HepG2 (cell line): Measurements from ENCODE around the gene DNAJA2. TPM values are rescaled to one million over a fixed set of nuclear protein-coding genes. Genes with fewer than 3 reads are reported as not detected.

Source experiments
- ATF1 ChIP-seq: IDR thresholded peaks from 2 replicates; pipeline ENCODE4 v1.6.1; 2016; ENCODE audit warnings: mild to moderate bottlenecking, control low read depth
- ATF2 ChIP-seq: sonication (generic); formaldehyde crosslinking; IDR thresholded peaks from 2 replicates; pipeline ENCODE4 v1.4.0; 2020; ENCODE audit warnings: missing genetic modification reagents
- CHD4 ChIP-seq: fragments of 200-600 bp; sonication (generic); IDR thresholded peaks from 2 replicates; pipeline ENCODE4 v1.7.0; 2017; ENCODE audit warnings: mild to moderate bottlenecking, low read length, borderline replicate concordance
- DNMT1 ChIP-seq: sonication (generic); formaldehyde crosslinking; IDR thresholded peaks from 2 replicates; pipeline ENCODE4 v1.5.1; 2020; ENCODE audit warnings: mild to moderate bottlenecking, missing genetic modification reagents
- GABPA ChIP-seq, 2 experiments: IDR thresholded peaks; 2 replicates each; pipeline ENCODE4 v1.6.1; 2011 to 2016; ENCODE audit warnings: low read depth in 2 of 2, low read length in 1 of 2, missing biosample characterization in 1 of 2, missing genetic modification characterization in 1 of 2
- GATAD2A ChIP-seq: IDR thresholded peaks from 2 replicates; pipeline ENCODE4 v1.6.1; 2016
- ISX ChIP-seq: sonication (generic); formaldehyde crosslinking; conservative IDR thresholded peaks from 2 replicates; pipeline ENCODE4 v1.5.0; 2020; ENCODE audit warnings: missing genetic modification reagents
- KAT8 ChIP-seq: IDR thresholded peaks from 2 replicates; pipeline ENCODE4 v1.6.1; 2016; ENCODE audit warnings: missing genetic modification reagents, missing compliant biosample characterization
- NFIB ChIP-seq: sonication (generic); formaldehyde crosslinking; IDR thresholded peaks from 2 replicates; pipeline ENCODE4 v1.9.0; 2021; ENCODE audit warnings: missing genetic modification reagents, mild to moderate bottlenecking, borderline replicate concordance
- POGZ ChIP-seq: sonication (generic); formaldehyde crosslinking; IDR thresholded peaks from 2 replicates; pipeline ENCODE4 v1.4.0; 2020; ENCODE audit warnings: mild to moderate bottlenecking, missing genetic modification reagents
- RBFOX2 ChIP-seq: fragments of 200-400 bp; formaldehyde crosslinking; IDR thresholded peaks from 2 replicates; pipeline ENCODE4 v1.6.1; 2017; ENCODE audit warnings: low read depth, mild to moderate bottlenecking, low read length
- SP1 ChIP-seq, 2 experiments: fragments of 450-650 bp in 1 of 2; sonication (generic) in 1 of 2; formaldehyde crosslinking in 1 of 2; IDR thresholded peaks; 2 replicates each; pipeline versions ENCODE4 v1.4.0 to v1.6.1; 2016 to 2020; ENCODE audit warnings: missing genetic modification reagents in 1 of 2
- XRCC5 ChIP-seq: fragments of 200-400 bp; formaldehyde crosslinking; optimal IDR thresholded peaks from 2 replicates; pipeline ENCODE3; 2017; ENCODE audit warnings: mild to moderate bottlenecking, low read length
- ZBTB25 ChIP-seq: IDR thresholded peaks from 2 replicates; pipeline ENCODE4 v1.6.1; 2018; ENCODE audit warnings: missing genetic modification reagents
- ZFP36 ChIP-seq: fragments of 150-350 bp; IDR thresholded peaks from 2 replicates; pipeline ENCODE4 v1.6.1; 2018; ENCODE audit warnings: borderline replicate concordance, low read length, low read depth; ENCODE audit not compliant: partially characterized antibody
- ZFP91 ChIP-seq: sonication (generic); formaldehyde crosslinking; IDR thresholded peaks from 2 replicates; pipeline ENCODE4 v1.9.0; 2022; ENCODE audit warnings: missing genetic modification reagents, mild to moderate bottlenecking, borderline replicate concordance
- ZNF136 ChIP-seq: sonication (generic); formaldehyde crosslinking; IDR thresholded peaks from 2 replicates; pipeline ENCODE4 v1.8.1; 2022; ENCODE audit warnings: low read depth, mild to moderate bottlenecking, moderate library complexity, missing genetic modification reagents
- ZNF224 ChIP-seq: sonication (generic); formaldehyde crosslinking; IDR thresholded peaks from 2 replicates; pipeline ENCODE4 v1.5.0; 2020; ENCODE audit warnings: mild to moderate bottlenecking, missing genetic modification reagents
- ZNF263 ChIP-seq: sonication (generic); formaldehyde crosslinking; IDR thresholded peaks from 2 replicates; pipeline ENCODE4 v1.4.0; 2020; ENCODE audit warnings: missing genetic modification reagents
- ZNF44 ChIP-seq: sonication (generic); formaldehyde crosslinking; IDR thresholded peaks from 2 replicates; pipeline ENCODE4 v1.5.1; 2020; ENCODE audit warnings: mild to moderate bottlenecking, missing genetic modification reagents
- ZNF510 ChIP-seq: sonication (generic); formaldehyde crosslinking; IDR thresholded peaks from 2 replicates; pipeline ENCODE4 v1.4.0; 2020; ENCODE audit warnings: low read depth, mild to moderate bottlenecking, missing genetic modification reagents
- ZNF543 ChIP-seq: sonication (generic); formaldehyde crosslinking; IDR thresholded peaks from 2 replicates; pipeline ENCODE4 v1.4.0; 2020; ENCODE audit warnings: mild to moderate bottlenecking, missing genetic modification reagents
- ZNF616 ChIP-seq: sonication (generic); formaldehyde crosslinking; IDR thresholded peaks from 2 replicates; pipeline ENCODE4 v1.5.0; 2020; ENCODE audit warnings: low read depth, mild to moderate bottlenecking, missing genetic modification reagents
- ZNF747 ChIP-seq: sonication (generic); formaldehyde crosslinking; IDR thresholded peaks from 2 replicates; pipeline ENCODE4 v1.8.1; 2023; ENCODE audit warnings: missing genetic modification reagents, mild to moderate bottlenecking, borderline replicate concordance
- polyA plus RNA-seq, 8 experiments: library from polyadenylated mRNA; depleted of rRNA in 3 of 8; stranded (reverse) in 7 of 8; unstranded in 1 of 8; fragments of >200 nt; fragmentation: Illumina TruSeq in 4 of 8; extraction: Trizol in 4 of 8; gene quantifications; 2 replicates each; pipeline versions ENCODE4 v1.2.1 to v1.2.3, GENCODE V29; 2011 to 2016; ENCODE audit warnings: low read depth in 4 of 8, missing spikeins in 1 of 8, mixed read lengths in 1 of 8; ENCODE audit not compliant: insufficient read depth in 1 of 8
- total RNA-seq, 5 experiments: library from RNA; depleted of rRNA; stranded (reverse); fragments of >200 nt; fragmentation: Illumina TruSeq; extraction: Trizol; gene quantifications; 2 replicates each; pipeline ENCODE4 v1.2.3, GENCODE V29; 2016; ENCODE audit warnings: low read depth in 1 of 5
- TF ChIP-seq, protein P1 (sequence below): sonication (generic); formaldehyde crosslinking; IDR thresholded peaks from 2 replicates; pipeline ENCODE4 v1.4.0; 2020; ENCODE audit warnings: low read depth, mild to moderate bottlenecking, missing genetic modification reagents

The DNAJA2 gene
- total and polyA plus RNA-seq, 2 of the 13 experiments (the other 11 are each of a cell fraction or from before 2014, with no cell fraction given): 25.4 to 176 TPM

GRCh38 chr16:46947900-46948547 lies 25.4 kb downstream of the DNAJA2 start (continued):
- TF ChIP-seq ZNF44 (CRISPR knock-in tag) (0 out of 2 replicates have a peak, but pooled peaks have one; percentile 39), ZBTB25 (CRISPR knock-in tag) (no peak), ZNF616 (CRISPR knock-in tag) (no peak), KAT8 (CRISPR knock-in tag) (peak; percentile 33; the same call in 1 of the 2 replicates), ZNF224 (CRISPR knock-in tag) (0 out of 2 replicates have a peak, but pooled peaks have one; percentile 55), ZFP91 (CRISPR knock-in tag) (0 out of 2 replicates have a peak, but pooled peaks have one; percentile 12), XRCC5 (peak; percentile 42), CHD4 (no peak), GATAD2A (CRISPR knock-in tag) (no peak), ZNF543 (CRISPR knock-in tag) (0 out of 2 replicates have a peak, but pooled peaks have one; percentile 36), DNMT1 (CRISPR knock-in tag) (no peak), RBFOX2 (no peak), ZFP36 (peak; percentile 26), ATF2 (CRISPR knock-in tag) (no peak; the same call in 1 of the 2 replicates), ZNF510 (CRISPR knock-in tag) (0 out of 2 replicates have a peak, but pooled peaks have one; percentile 20), GABPA (IDR thresholded peaks at IDR 0.05; ENCODE audit: low read depth, low read length) (no peak), GABPA (CRISPR knock-in tag; IDR thresholded peaks at IDR 0.05; ENCODE audit: low read depth) (no peak), ZNF136 (CRISPR knock-in tag) (peak; percentile 55; the same call in 1 of the 2 replicates), ZNF747 (CRISPR knock-in tag) (no peak), ZNF263 (CRISPR knock-in tag) (no peak), NFIB (CRISPR knock-in tag) (no peak), POGZ (peak; percentile 19; the same call in 1 of the 2 replicates), ATF1 (CRISPR knock-in tag) (no peak), SP1 (IDR thresholded peaks at IDR 0.05) (no peak), SP1 (CRISPR knock-in tag; IDR thresholded peaks at IDR 0.05) (no peak), ISX (no peak)
- TF ChIP-seq, protein P1, sequence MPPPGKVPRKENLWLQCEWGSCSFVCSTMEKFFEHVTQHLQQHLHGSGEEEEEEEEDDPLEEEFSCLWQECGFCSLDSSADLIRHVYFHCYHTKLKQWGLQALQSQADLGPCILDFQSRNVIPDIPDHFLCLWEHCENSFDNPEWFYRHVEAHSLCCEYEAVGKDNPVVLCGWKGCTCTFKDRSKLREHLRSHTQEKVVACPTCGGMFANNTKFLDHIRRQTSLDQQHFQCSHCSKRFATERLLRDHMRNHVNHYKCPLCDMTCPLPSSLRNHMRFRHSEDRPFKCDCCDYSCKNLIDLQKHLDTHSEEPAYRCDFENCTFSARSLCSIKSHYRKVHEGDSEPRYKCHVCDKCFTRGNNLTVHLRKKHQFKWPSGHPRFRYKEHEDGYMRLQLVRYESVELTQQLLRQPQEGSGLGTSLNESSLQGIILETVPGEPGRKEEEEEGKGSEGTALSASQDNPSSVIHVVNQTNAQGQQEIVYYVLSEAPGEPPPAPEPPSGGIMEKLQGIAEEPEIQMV (CRISPR knock-in tag): no peak
